NT2/D1 (cell line): ENCODE measurements around the gene SH3PXD2A.

Source experiments
- SUZ12 ChIP-seq: IDR thresholded peaks from 2 replicates; pipeline ENCODE4 v1.6.1; 2011; ENCODE audit not compliant: insufficient read length, insufficient read depth; ENCODE audit errors: extremely low read depth
- YY1 ChIP-seq: IDR thresholded peaks from 2 replicates; pipeline ENCODE4 v1.6.1; 2011; ENCODE audit not compliant: insufficient read length, insufficient read depth
- ZNF274 ChIP-seq: IDR thresholded peaks from 2 replicates; pipeline ENCODE4 v1.6.1; 2011; ENCODE audit warnings: mild to moderate bottlenecking, low read depth, low read length

DNA sequence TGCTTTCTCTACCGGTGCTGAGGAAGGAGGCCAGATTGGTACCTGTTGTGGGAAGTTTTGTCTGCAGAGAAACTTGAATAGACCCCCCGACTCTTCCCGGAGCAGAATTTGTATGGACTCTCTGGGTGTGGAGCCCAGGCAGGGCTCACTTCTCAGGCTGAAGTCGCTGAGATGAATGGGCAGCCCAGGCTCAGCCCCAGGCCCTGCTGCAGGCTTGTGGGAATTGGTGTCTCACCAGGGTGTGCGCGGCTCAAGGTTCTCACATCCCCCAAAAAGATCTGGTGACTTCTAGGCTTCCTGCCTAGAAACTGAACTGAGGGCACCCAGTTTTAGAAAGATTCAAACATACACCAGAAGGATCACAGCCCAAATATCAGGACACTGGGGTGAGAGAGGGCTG is 258.4 kb downstream of the SH3PXD2A start:
- TF ChIP-seq ZNF274 (no peak), YY1 (no peak), SUZ12 (no peak)
